WI38 (cell line): ENCODE results near the gene SMAD3.

Experiments used
- H3K4me3 ChIP-seq: 2 replicates; pipeline ENCODE4 v1.5.1; 2011; ENCODE audit warnings: low read depth, mild to moderate bottlenecking, control low read depth, low read length
- CTCF ChIP-seq: IDR thresholded peaks from 2 replicates; pipeline ENCODE4 v1.5.1; 2012; ENCODE audit warnings: low read depth, mild to moderate bottlenecking, control low read depth, low read length

SMAD3 gene

GRCh38 chr15:67137319-67137718, 71.9 kb downstream of the SMAD3 start:
- no peak for TF ChIP-seq CTCF
- peak overlapping the region; percentile 21; the same call in 1 of the 2 replicates for H3K4me3 ChIP-seq

- H3K4me3 ChIP-seq = peak overlapping the region; percentile 21
- TF ChIP-seq CTCF = no peak
These were observed 72.8 kb downstream of the SMAD3 start for GRCh38 chr15:67137951-67138848.

GRCh38 chr15:67138891-67139855, 73.8 kb downstream of the SMAD3 start:
- TF ChIP-seq CTCF = no peak
- H3K4me3 ChIP-seq = peak overlapping the region; percentile 21

GRCh38 chr15:67140078-67140833, 74.9 kb downstream of the SMAD3 start:
- no peak for TF ChIP-seq CTCF
- H3K4me3 ChIP-seq = no peak overlapping the region

- TF ChIP-seq CTCF = no peak
- no peak overlapping the region for H3K4me3 ChIP-seq
These were observed 76.8 kb downstream of the SMAD3 start for GRCh38 chr15:67142092-67142766.

- H3K4me3 ChIP-seq = no peak overlapping the region
- no peak for TF ChIP-seq CTCF
These were observed 77.3 kb downstream of the SMAD3 start for GRCh38 chr15:67142767-67143100.
